ENCODE measurements around the gene ACTL7B. TPM values are rescaled to one million over a fixed set of nuclear protein-coding genes. Genes with fewer than 3 reads are reported as not detected.

Gene ACTL7B
- total and polyA plus RNA-seq, 2 of the 8 experiments (the other 6 are each of a cell fraction or from before 2014, with no cell fraction given), result not detected

DNA sequence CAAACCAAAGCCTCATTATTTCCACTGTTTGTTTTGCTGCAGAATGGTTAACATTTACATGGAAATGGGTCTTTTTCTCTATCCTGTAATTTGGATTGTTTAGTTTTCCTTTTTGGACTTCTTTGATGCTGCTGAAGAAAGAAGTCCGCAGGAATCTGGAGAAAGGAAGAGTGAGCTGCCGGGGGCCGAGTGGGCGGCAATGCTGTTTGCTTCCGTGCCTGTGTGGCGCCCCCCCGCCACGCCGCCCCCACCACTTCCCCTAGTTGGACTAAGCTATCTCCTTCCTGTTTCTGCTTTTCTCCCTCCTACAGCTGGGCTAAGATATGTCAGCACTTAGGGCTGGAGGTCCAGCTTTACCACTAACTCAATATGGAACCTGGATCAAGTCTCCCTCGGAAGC, 39.7 kb downstream of the ACTL7B start:
- Histone ChIP-seq H4K5ac (ENCODE audit: insufficient read length, low read depth, low read length) (no peak overlapping the region), H3K23ac (ENCODE audit: insufficient read length) (no peak overlapping the region), H4K20me1 (replicated peaks in 1 of 2; ENCODE audit: control insufficient read depth in 1 of 2, insufficient read depth in 2 of 2, low read length in 2 of 2) (no peaks in the 10 kb centered on the region), H2BK15ac (ENCODE audit: low read length) (no peak overlapping the region), H3K79me2 (ENCODE audit: control insufficient read depth in 1 of 2, insufficient read depth in 2 of 2, low read length in 2 of 2) (no peaks in the 10 kb centered on the region), H3K79me1 (ENCODE audit: low read depth, low read length) (no peaks in the 10 kb centered on the region), H3K4ac (replicated peaks; ENCODE audit: insufficient read length, low read depth, low read length) (no peak overlapping the region), H3K36me3 (ENCODE audit: control insufficient read depth in 2 of 4, insufficient read depth in 4 of 4, low read length in 3 of 4) (no peaks in the 10 kb centered on the region), H3K14ac (ENCODE audit: insufficient read length) (no peak overlapping the region), H2BK12ac (ENCODE audit: low read depth, low read length) (no peak overlapping the region), H3K4me1 (replicated peaks in 1 of 4; ENCODE audit: control insufficient read depth in 3 of 4, insufficient read depth in 4 of 4, low read length in 3 of 4) (no peaks in the 10 kb centered on the region), H3K27ac (ENCODE audit: low read depth, low read length) (no peak overlapping the region), H3K9ac (replicated peaks in 1 of 4; ENCODE audit: extremely low read depth in 1 of 4, low read depth in 3 of 4, low read length in 3 of 4) (no peak overlapping the region), H3K9me3 (ENCODE audit: insufficient read depth in 2 of 2, low read depth in 1 of 2, low read length in 1 of 2) (no peaks in the 10 kb centered on the region), H4K91ac (replicated peaks; ENCODE audit: insufficient read length, low read length) (no peak overlapping the region), H2AFZ (ENCODE audit: low read length) (no peak overlapping the region), H2BK120ac (replicated peaks; ENCODE audit: low read depth, low read length) (no peak overlapping the region), H2BK20ac (ENCODE audit: low read length) (no peak overlapping the region), H2BK5ac (ENCODE audit: low read depth, low read length) (no peak overlapping the region), H3K18ac (ENCODE audit: extremely low read depth, low read length) (no peak overlapping the region), H4K8ac (ENCODE audit: extremely low read depth, insufficient read depth, low read length) (no peak overlapping the region), H3K4me2 (ENCODE audit: insufficient read depth in 1 of 2, low read depth in 2 of 2, low read length in 2 of 2) (no peak overlapping the region), H2AK5ac (ENCODE audit: low read depth, low read length) (no peak overlapping the region), H3K56ac (replicated peaks; ENCODE audit: insufficient read length, low read depth, low read length) (no peak overlapping the region), H3K4me3 (ENCODE audit: extremely low read depth in 1 of 4, insufficient read depth in 2 of 4, low read depth in 3 of 4, low read length in 4 of 4) (no peak overlapping the region), H3K27me3 (replicated peaks in 1 of 4; ENCODE audit: control insufficient read depth in 3 of 4, extremely low read depth in 1 of 4, insufficient read depth in 3 of 4, low read length in 3 of 4) (no peaks in the 10 kb centered on the region), H3K23me2 (ENCODE audit: low read depth, low read length) (no peaks in the 10 kb centered on the region)
- no peak for FAIRE-seq
- WGBS, 2 experiments (ENCODE audit: extremely low coverage in 1 of 2, insufficient coverage in 1 of 2, insufficient read length in 1 of 2, insufficient replicate concordance in 2 of 2, low coverage in 1 of 2, low lambda C conversion rate in 2 of 2, missing lambda C conversion rate in 1 of 2), result 65% methylated on average over 10 of the region's 10 CpGs; no CpG with 5 or more reads in 1 of the 2 experiments
- ChIA-PET CTCF (ENCODE audit: partially characterized antibody) (interaction anchor here (0.6 to 1.2 kb wide), 5 partner anchors 20 to 967 kb away, joined by 3 to 4 read pairs (median 3); no protein-coding TSS in a partner anchor), POLR2A (ENCODE audit: partially characterized antibody) (no interaction called here)
- DNase-seq (ENCODE audit: low read depth in 1 of 2, low spot score in 2 of 2), result no peak
- TF ChIP-seq FOSL1 (IDR thresholded peaks at IDR 0.05; ENCODE audit: insufficient read depth, low read depth, low read length) (no peak), KDM5A (IDR thresholded peaks at IDR 0.05; ENCODE audit: low read length) (no peak), ASH2L (IDR thresholded peaks at IDR 0.05; ENCODE audit: low read length) (no peak), KDM1A (IDR thresholded peaks at IDR 0.05; ENCODE audit: borderline replicate concordance, low read length) (no peak), SRF (IDR thresholded peaks at IDR 0.05; ENCODE audit: low read depth, low read length) (no peak), POLR2AphosphoS5 (IDR thresholded peaks at IDR 0.05; ENCODE audit: low read depth, low read length) (no peak), TEAD4 (IDR thresholded peaks at IDR 0.05; ENCODE audit: low read depth, low read length) (no peak), CTBP2 (IDR thresholded peaks at IDR 0.05; ENCODE audit: borderline replicate concordance, insufficient read depth, insufficient read length, low read length) (no peak), YY1 (IDR thresholded peaks at IDR 0.05; ENCODE audit: low read depth, low read length) (no peak), CHD2 (IDR thresholded peaks at IDR 0.05; ENCODE audit: low read length) (no peak), CHD1 (IDR thresholded peaks at IDR 0.05; ENCODE audit: low read depth, low read length) (no peak), NRF1 (IDR thresholded peaks at IDR 0.05; ENCODE audit: low read depth, low read length) (no peak), TBP (IDR thresholded peaks at IDR 0.05; ENCODE audit: low read depth, low read length) (no peak), TAF7 (optimal IDR thresholded peaks at IDR 0.05; ENCODE audit: borderline replicate concordance, low read depth, low read length) (no peak)
- TF ChIP-seq, protein P1, sequence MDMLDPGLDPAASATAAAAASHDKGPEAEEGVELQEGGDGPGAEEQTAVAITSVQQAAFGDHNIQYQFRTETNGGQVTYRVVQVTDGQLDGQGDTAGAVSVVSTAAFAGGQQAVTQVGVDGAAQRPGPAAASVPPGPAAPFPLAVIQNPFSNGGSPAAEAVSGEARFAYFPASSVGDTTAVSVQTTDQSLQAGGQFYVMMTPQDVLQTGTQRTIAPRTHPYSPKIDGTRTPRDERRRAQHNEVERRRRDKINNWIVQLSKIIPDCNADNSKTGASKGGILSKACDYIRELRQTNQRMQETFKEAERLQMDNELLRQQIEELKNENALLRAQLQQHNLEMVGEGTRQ (IDR thresholded peaks at IDR 0.05; ENCODE audit: low read length), result no peak
